HepG2 (cell line): ENCODE measurements around the gene SLC7A11. TPM values are rescaled to one million over a fixed set of nuclear protein-coding genes. Genes with fewer than 3 reads are reported as not detected.

Experiments used
- CREB1 ChIP-seq, 2 experiments: fragments of 450-650 bp in 1 of 2; IDR thresholded peaks; 2 replicates each; pipeline ENCODE4 v1.6.1; 2016 to 2017; ENCODE audit warnings: control low read depth in 1 of 2, mild to moderate bottlenecking in 1 of 2, missing compliant biosample characterization in 1 of 2, missing genetic modification characterization in 1 of 2
- STAG1 ChIP-seq: sonication (generic); formaldehyde crosslinking; IDR thresholded peaks from 2 replicates; pipeline ENCODE4 v1.4.0; 2020; ENCODE audit warnings: missing genetic modification reagents
- TMF1 ChIP-seq: sonication (generic); formaldehyde crosslinking; IDR thresholded peaks from 2 replicates; pipeline ENCODE4 v1.8.1; 2022; ENCODE audit warnings: low read depth, missing genetic modification reagents
- ZSCAN29 ChIP-seq: sonication (generic); formaldehyde crosslinking; conservative IDR thresholded peaks from 2 replicates; pipeline ENCODE4 v1.4.0; 2020; ENCODE audit warnings: mild to moderate bottlenecking, missing genetic modification reagents
- ZSCAN9 ChIP-seq: IDR thresholded peaks from 2 replicates; pipeline ENCODE4 v1.6.1; 2016; ENCODE audit warnings: borderline replicate concordance
- polyA plus RNA-seq, 8 experiments: library from polyadenylated mRNA; depleted of rRNA in 3 of 8; stranded (reverse) in 7 of 8; unstranded in 1 of 8; fragments of >200 nt; fragmentation: Illumina TruSeq in 4 of 8; extraction: Trizol in 4 of 8; gene quantifications; 2 replicates each; pipeline versions ENCODE4 v1.2.1 to v1.2.3, GENCODE V29; 2011 to 2016; ENCODE audit warnings: low read depth in 4 of 8, missing spikeins in 1 of 8, mixed read lengths in 1 of 8; ENCODE audit not compliant: insufficient read depth in 1 of 8
- total RNA-seq, 5 experiments: library from RNA; depleted of rRNA; stranded (reverse); fragments of >200 nt; fragmentation: Illumina TruSeq; extraction: Trizol; gene quantifications; 2 replicates each; pipeline ENCODE4 v1.2.3, GENCODE V29; 2016; ENCODE audit warnings: low read depth in 1 of 5
- TF ChIP-seq, protein P1 (sequence below): sonication (generic); formaldehyde crosslinking; IDR thresholded peaks from 2 replicates; pipeline ENCODE4 v1.4.0; 2020; ENCODE audit warnings: missing genetic modification reagents
- TF ChIP-seq, protein P2 (sequence below): sonication (generic); formaldehyde crosslinking; IDR thresholded peaks from 2 replicates; pipeline ENCODE4 v1.4.0; 2020; ENCODE audit warnings: mild to moderate bottlenecking, missing genetic modification reagents

The SLC7A11 gene
- total and polyA plus RNA-seq, 2 of the 13 experiments (the other 11 are each of a cell fraction or from before 2014, with no cell fraction given): 15.7 to 17.5 TPM

DNA sequence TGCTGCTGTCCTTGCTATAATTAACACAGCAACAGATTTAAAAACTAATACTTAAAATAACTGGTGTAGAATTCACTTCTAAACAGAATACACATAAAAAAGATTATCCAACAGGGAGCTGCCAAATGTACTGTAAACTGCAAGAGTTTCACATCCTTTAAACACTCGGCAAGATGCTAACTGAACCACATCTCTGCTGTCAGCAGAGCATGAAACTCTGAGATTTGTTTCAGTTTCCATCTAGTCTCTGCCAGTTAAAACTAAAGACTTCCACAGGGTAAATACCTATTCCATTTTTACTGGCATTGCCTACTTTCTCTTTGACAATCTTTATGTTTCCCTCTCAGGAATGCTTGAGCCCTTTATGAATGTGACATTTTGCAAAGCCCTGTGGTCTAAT, 127.7 kb downstream of the SLC7A11 start (continued):
- TF ChIP-seq, protein P1, sequence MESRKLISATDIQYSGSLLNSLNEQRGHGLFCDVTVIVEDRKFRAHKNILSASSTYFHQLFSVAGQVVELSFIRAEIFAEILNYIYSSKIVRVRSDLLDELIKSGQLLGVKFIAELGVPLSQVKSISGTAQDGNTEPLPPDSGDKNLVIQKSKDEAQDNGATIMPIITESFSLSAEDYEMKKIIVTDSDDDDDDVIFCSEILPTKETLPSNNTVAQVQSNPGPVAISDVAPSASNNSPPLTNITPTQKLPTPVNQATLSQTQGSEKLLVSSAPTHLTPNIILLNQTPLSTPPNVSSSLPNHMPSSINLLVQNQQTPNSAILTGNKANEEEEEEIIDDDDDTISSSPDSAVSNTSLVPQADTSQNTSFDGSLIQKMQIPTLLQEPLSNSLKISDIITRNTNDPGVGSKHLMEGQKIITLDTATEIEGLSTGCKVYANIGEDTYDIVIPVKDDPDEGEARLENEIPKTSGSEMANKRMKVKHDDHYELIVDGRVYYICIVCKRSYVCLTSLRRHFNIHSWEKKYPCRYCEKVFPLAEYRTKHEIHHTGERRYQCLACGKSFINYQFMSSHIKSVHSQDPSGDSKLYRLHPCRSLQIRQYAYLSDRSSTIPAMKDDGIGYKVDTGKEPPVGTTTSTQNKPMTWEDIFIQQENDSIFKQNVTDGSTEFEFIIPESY: no peak
- TF ChIP-seq CREB1 (IDR thresholded peaks at IDR 0.05): no peak
- TF ChIP-seq CREB1 (CRISPR knock-in tag; IDR thresholded peaks at IDR 0.05): no peak
- no peak for TF ChIP-seq ZSCAN9 (CRISPR knock-in tag)
- TF ChIP-seq TMF1 (CRISPR knock-in tag): no peak
- TF ChIP-seq ZSCAN29 (CRISPR knock-in tag): no peak
- no peak for TF ChIP-seq STAG1 (CRISPR knock-in tag)
- TF ChIP-seq, protein P2, sequence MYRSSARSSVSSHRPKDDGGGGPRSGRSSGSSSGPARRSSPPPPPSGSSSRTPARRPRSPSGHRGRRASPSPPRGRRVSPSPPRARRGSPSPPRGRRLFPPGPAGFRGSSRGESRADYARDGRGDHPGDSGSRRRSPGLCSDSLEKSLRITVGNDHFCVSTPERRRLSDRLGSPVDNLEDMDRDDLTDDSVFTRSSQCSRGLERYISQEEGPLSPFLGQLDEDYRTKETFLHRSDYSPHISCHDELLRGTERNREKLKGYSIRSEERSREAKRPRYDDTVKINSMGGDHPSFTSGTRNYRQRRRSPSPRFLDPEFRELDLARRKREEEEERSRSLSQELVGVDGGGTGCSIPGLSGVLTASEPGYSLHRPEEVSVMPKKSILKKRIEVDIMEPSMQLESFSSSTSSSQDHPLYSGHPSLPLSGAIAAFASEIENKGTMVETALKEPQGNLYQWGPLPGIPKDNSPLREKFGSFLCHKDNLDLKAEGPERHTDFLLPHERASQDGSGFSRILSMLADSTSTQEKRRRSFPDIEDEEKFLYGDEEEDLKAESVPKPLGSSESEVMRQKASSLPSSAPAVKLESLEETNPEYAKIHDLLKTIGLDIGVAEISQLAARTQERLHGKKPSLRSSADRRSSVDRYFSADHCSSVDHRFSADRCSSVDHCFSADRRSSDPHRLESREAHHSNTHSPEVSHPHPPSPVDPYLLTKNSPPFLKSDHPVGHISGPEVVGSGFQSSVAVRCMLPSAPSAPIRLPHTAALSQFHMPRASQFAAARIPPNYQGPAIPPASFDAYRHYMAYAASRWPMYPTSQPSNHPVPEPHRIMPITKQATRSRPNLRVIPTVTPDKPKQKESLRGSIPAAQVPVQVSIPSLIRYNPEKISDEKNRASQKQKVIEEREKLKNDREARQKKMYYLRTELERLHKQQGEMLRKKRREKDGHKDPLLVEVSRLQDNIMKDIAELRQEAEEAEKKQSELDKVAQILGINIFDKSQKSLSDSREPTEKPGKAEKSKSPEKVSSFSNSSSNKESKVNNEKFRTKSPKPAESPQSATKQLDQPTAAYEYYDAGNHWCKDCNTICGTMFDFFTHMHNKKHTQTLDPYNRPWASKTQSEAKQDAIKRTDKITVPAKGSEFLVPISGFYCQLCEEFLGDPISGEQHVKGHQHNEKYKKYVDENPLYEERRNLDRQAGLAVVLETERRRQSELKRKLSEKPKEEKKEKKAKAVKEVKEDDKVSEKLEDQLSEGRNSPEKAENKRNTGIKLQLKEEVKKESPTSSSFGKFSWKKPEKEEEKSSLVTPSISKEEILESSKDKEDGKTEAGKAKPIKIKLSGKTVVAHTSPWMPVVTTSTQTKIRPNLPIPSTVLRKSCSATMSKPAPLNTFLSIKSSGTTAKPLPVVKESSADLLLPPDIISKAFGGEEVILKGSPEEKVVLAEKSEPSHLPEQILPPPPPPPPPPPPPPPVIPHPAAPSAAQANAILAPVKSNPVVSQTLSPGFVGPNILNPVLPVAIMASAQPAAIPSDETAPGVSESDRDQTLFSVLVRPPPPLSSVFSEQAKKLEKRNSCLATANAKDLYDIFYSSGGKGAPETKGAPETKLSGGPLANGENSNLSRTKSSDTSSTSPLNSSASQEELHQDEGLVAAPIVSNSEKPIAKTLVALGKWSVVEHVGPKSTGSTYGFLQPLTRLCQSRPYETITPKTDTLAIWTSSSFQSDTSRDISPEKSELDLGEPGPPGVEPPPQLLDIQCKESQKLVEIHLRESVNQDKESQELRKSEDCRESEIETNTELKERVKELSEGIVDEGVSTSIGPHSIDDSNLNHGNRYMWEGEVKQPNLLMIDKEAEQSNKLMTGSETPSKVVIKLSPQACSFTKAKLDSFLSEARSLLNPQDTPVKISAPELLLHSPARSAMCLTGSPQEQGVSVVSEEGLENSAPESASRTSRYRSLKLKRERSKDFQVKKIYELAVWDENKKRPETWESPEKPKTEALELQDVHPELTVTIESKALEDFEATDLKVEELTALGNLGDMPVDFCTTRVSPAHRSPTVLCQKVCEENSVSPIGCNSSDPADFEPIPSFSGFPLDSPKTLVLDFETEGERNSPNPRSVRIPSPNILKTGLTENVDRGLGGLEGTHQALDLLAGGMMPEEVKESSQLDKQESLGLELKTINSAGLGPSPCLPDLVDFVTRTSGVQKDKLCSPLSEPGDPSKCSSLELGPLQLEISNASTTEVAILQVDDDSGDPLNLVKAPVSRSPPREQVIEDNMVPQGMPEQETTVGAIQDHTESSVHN (CRISPR knock-in tag): no peak
